ENCODE data around the gene DNAJC27.
A peak's percentile ranks its signal among the peaks of the same experiment; 100 is the strongest.

The DNAJC27 gene

DNA sequence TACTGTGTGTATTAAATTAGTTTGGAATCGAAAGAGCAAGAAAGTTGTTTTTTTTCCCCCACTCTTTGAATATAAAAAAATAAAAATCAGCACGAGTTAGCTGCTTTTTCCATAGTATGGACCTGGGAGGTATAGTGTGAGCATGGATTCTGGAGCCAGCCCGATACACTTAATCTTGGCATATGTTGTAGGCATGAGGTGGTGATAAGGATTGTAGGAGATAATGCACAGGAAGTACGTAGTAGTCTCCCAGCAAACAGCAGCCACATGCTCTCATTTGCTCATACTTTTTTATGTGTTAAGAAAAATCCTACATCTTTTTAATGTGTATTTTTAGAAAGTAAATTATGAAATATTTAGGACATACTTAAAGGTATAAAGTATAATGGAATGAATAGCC, 2.1 kb upstream of the DNAJC27 start:
- no peak for DNase-seq
- Mint-ChIP-seq H3K36me3 (ENCODE audit: low read depth) (peaks cover 9% of the 10 kb centered on the region), H3K4me1 (peaks cover 20% of the 10 kb centered on the region), H3K9me3 (peaks cover 9% of the 10 kb centered on the region), H3K27me3 (ENCODE audit: low read depth, poor library complexity) (peaks cover 7% of the 10 kb centered on the region), H3K4me3 (peak overlapping the region; percentile 52), H3K27ac (no peak overlapping the region)
- TF ChIP-seq, protein P1, sequence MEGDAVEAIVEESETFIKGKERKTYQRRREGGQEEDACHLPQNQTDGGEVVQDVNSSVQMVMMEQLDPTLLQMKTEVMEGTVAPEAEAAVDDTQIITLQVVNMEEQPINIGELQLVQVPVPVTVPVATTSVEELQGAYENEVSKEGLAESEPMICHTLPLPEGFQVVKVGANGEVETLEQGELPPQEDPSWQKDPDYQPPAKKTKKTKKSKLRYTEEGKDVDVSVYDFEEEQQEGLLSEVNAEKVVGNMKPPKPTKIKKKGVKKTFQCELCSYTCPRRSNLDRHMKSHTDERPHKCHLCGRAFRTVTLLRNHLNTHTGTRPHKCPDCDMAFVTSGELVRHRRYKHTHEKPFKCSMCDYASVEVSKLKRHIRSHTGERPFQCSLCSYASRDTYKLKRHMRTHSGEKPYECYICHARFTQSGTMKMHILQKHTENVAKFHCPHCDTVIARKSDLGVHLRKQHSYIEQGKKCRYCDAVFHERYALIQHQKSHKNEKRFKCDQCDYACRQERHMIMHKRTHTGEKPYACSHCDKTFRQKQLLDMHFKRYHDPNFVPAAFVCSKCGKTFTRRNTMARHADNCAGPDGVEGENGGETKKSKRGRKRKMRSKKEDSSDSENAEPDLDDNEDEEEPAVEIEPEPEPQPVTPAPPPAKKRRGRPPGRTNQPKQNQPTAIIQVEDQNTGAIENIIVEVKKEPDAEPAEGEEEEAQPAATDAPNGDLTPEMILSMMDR (IDR thresholded peaks at IDR 0.05), result no peak

DNA sequence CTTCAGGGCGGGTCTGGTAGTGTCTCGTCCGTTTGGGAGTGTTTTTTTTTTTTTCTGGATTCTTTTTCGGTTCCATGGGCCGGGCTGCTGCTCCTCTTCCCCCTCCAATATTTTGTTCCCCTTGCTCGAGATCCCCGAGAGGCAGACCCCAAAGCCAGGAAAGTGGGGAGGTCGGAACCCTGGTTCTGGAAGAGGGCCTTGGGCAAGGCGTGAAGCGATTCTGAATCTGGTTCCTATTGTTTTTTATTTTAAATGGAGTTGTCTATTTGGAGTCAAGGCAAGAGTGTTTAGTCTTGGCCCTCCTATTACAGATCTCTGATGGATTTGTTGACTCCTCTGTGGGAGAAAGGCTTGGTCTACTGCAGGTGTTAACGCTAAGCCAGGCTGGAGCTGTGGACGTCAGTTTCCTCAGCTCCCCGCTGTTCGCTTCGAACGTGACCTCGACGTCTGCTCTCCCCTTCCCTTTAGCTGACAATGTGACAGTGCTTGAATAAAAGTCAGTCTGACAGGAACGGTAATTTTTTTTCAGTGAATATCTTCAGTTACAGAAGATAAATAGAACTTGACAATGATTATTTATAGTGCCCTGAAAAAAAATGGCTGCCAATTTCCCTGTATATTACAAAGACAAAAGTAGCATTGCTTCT, 683 bp upstream of the DNAJC27 start:
- peaks cover 7% of the 10 kb centered on the region for H3K27me3 Mint-ChIP-seq (ENCODE audit: low read depth, poor library complexity)
- peak overlapping the region; percentile 98 for H3K4me3 Mint-ChIP-seq
- peaks cover 20% of the 10 kb centered on the region for H3K4me1 Mint-ChIP-seq
- H3K27ac Mint-ChIP-seq, result peak overlapping the region; percentile 100
- H3K9me3 Mint-ChIP-seq, result peaks cover 1% of the 10 kb centered on the region
- TF ChIP-seq, protein P1 (IDR thresholded peaks at IDR 0.05), result no peak
- peaks cover under 1% of the 10 kb centered on the region for H3K36me3 Mint-ChIP-seq (ENCODE audit: low read depth)
- DNase-seq, result peak; percentile 36

DNA sequence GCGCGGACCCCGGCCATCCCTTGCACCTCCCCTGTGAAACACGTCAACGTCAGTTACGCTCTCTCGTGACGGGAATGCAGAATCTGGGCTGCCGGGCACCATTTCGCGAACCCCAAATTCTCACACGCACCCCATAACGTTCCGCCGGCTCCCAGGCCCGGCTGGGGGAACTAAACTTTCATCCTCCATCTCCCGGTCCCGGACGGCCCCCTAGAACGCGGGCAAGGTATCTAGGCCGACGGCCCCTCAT, 544 bp downstream of the DNAJC27 start:
- H3K27me3 Mint-ChIP-seq (ENCODE audit: low read depth, poor library complexity), result peaks cover 7% of the 10 kb centered on the region
- H3K4me1 Mint-ChIP-seq, result peaks cover 20% of the 10 kb centered on the region
- H3K9me3 Mint-ChIP-seq, result no peaks in the 10 kb centered on the region
- peak overlapping the region; percentile 98 for H3K4me3 Mint-ChIP-seq
- peaks cover 10% of the 10 kb centered on the region for H3K36me3 Mint-ChIP-seq (ENCODE audit: low read depth)
- TF ChIP-seq, protein P1 (IDR thresholded peaks at IDR 0.05), result no peak
- H3K27ac Mint-ChIP-seq, result peak overlapping the region; percentile 100
- DNase-seq, result peak; percentile 41

DNA sequence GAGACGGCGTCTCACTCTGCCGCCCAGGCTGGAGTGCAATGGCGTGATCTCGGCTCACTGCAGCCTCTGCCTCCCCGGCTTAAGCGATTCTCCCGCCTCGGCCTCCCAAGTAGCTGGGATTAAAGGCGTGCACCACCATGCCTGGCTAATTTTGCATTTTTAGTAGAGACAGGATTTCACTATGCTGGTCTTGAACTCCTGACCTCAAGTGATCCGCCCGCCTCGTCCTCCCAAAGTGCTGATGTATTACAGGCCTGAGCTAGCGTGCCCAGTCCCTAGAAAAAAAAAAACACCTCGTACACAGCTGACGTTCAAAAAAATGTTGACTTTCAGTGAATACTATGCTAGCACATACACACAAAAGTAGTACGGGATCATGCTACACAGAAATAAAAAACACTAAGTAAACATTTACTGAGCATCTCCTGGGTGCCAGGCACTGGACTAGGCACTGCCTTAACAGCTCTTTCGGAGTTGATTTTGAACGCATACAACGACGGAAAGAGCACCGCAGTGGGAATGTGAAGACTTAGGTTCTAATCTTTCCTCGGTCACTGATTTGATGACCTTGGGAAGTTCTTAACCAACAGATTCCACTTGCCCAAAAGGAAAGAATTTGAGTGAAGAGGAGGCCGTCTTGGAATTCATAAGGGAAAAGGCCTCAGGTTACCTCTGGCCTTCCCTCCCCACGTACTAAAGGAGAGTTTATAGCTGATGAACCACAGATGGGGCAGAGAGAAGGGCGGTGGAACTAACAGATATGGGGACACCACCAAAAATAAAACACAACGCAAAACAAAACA, 1.1 kb downstream of the DNAJC27 start:
- H3K27ac Mint-ChIP-seq, result peak overlapping the region; percentile 100
- peak overlapping the region; percentile 98 for H3K4me3 Mint-ChIP-seq
- TF ChIP-seq, protein P1 (IDR thresholded peaks at IDR 0.05), result no peak
- peaks cover 15% of the 10 kb centered on the region for H3K36me3 Mint-ChIP-seq (ENCODE audit: low read depth)
- no peak for DNase-seq
- H3K9me3 Mint-ChIP-seq, result no peaks in the 10 kb centered on the region
- peaks cover 20% of the 10 kb centered on the region for H3K4me1 Mint-ChIP-seq
- peaks cover 7% of the 10 kb centered on the region for H3K27me3 Mint-ChIP-seq (ENCODE audit: low read depth, poor library complexity)

DNA sequence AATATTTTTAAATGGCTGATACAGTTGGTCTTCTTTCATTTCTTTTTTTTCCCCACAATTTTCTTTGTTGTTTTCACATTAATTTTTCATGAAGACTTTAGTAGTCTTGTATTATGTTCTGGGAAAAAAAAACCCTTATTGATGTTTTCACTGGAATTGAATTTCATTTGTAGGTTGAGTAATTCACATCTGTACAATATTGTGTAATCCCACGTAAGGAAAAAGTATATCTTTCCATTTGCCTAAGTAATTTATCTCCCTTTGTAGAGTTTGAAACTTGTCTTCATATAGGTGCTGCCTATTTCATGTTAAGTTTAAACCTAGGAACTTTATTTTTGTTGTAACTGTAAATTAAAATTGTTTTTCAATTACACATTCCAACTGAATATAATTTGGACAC, 2.0 kb downstream of the DNAJC27 start:
- no peak overlapping the region for H3K4me3 Mint-ChIP-seq
- no peaks in the 10 kb centered on the region for H3K9me3 Mint-ChIP-seq
- TF ChIP-seq, protein P1 (IDR thresholded peaks at IDR 0.05), result no peak
- H3K36me3 Mint-ChIP-seq (ENCODE audit: low read depth), result peaks cover 20% of the 10 kb centered on the region
- no peak overlapping the region for H3K27ac Mint-ChIP-seq
- no peak for DNase-seq
- H3K27me3 Mint-ChIP-seq (ENCODE audit: low read depth, poor library complexity), result peaks cover 4% of the 10 kb centered on the region
- H3K4me1 Mint-ChIP-seq, result peaks cover 20% of the 10 kb centered on the region

DNA sequence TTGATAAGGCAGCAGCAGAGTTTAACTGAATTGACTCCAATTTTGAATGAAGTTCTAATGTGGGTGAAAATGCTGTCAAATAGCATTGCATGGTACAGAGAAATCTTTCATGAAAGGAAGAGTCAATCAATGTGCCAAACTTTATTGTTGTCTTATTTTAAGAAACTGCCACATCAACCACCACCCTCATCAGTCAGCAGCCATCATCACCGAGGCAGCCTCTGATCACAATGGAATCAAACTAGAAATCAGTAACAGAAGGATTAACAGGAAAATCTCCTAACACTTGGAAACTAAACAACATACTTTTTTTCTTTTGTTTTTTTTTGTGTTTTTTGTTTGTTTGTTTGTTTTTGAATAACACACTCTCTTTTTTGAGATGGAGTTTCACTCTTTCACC, 9.9 kb downstream of the DNAJC27 start:
- H3K36me3 Mint-ChIP-seq (ENCODE audit: low read depth), result peaks cover 86% of the 10 kb centered on the region
- H3K9me3 Mint-ChIP-seq, result peaks cover under 1% of the 10 kb centered on the region
- no peaks in the 10 kb centered on the region for H3K4me1 Mint-ChIP-seq
- TF ChIP-seq, protein P1 (IDR thresholded peaks at IDR 0.05), result no peak
- peaks cover 3% of the 10 kb centered on the region for H3K27me3 Mint-ChIP-seq (ENCODE audit: low read depth, poor library complexity)
- no peak overlapping the region for H3K4me3 Mint-ChIP-seq
- DNase-seq, result no peak
- H3K27ac Mint-ChIP-seq, result peak overlapping the region; percentile 66

All from nephron progenitor cell (in vitro differentiated cells).